Measurements from ENCODE around the gene ZNF521.

ZNF521 gene

GRCh38 chr18:25167612-25168410 is 184.2 kb downstream of the ZNF521 start:
- ATAC-seq (no peak), DNase-seq (no peak)

DNA sequence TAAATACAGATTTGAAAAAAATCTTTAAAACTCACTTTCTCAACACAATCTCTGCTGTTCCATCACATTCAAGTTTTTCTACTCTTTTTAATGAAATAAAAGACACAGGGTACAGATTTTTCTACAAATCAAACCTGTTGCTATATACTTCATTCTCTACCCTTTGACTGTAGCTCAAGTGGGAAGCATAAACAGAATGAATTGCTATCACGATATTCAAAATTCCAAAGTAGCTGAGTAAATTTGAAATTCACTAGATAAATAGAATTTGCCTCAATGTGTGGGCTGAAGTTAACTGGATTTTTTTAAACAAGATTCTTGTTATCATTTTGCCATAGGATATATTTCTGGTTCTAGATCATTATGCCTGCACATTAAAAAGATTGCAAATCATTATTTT is 185.9 kb downstream of the ZNF521 start:
- no peak for ATAC-seq
- DNase-seq, result no peak

DNA sequence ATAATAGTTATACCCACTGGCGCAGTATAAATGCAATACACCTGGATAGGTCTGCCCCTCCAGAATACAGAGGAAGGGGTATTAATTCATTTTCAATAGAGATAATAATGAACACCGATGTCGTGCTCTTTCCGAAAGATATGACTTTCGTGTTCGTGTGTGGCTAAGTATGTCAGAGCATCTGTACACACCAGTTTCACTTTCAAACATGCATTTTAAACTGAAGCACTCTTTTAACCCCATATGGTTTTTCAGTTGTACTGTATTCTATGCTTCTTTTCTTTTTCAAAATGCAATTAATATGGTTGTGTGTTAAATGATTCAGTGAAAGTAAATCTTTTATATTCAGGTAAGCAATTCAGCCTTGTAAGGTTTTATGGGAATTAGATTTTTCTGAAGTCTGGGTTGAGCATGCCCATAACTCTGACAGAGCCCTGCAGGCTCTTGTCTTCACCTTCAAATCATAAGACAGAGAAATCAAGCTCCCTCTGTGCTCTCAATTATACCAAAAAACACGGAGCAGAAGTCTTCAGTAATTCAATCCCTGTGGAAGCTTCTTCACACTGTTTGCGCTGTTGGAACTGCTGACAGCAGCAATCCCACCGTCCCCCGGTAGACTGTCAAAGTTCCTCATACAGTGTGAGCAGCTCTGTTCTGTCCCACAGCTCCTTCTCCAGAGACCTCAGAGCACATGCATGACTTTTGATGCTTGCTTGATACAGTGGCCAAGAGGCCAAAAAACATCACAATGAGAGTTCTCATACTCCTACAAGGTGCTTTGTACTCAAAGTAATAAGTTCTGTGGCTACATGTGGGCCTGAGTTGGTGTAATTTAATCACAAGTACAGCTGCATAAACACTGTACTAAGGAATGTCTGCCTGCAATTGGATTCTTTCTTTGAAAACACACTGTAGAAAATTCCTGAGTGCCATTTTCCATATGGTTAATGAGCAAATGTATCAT is 186.8 kb downstream of the ZNF521 start:
- DNase-seq, result no peak
- ATAC-seq, result peak; percentile 55

DNA sequence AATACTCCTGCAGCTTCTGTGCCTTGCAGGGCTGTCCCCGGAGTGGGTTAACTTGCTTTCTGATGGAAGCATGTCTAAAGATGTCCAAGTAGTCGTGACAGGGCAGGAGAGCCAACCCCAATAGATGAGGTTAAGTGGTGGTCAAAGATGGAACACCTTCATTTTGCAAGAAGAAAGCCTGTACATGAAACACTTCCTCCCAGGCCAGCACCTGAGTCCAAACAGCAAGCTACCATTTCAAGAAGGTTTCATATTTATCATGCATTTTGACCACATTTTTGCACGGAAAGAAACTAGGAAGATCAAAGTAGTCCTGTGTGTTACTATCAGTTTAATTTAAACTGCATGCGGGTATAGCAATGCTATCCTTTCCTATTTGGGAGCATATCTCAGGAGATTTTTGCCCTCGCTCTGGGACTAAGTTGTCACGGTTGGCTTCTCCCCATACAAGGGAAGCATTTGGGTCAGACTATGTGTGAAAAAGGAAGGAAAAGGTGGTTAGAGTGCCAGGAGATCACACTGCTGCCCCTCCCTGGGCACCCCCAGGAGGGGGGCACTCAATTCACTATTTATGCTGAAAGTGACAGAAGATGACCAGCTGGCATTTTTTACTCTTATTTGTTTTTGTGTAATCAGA is 187.6 kb downstream of the ZNF521 start:
- DNase-seq (no peak), ATAC-seq (no peak)

- ATAC-seq, result no peak
- DNase-seq, result no peak
Observed at GRCh38 chr18:25153426-25153825, 198.5 kb downstream of the ZNF521 start.

DNA sequence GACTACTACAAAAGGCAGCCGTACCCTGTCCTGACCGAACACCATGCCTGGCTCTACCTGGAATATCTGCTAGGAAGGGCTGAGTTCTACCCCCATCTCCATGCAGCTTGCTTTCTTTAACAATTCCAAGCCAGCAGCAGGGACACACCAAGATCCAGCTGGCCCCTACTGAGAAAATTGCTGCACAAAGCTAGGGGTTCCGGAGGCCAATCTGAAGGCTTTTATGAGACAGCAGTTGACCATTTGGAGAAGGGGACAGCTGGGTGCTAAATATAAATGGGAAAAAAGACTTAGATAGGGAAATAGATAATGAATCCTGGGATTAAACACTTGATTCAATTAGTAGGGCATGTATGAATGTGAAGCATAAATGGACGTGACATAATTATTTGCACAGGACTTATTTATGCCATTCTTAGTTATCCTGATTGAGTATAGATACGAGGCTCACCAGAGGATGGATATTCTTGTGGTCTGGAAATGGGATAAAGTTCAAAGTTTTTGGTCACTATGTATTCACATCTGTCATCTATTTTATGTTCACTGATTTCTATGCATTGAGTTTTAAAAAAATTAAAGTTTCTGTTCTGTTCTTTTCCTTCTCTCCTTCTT is 204.0 kb downstream of the ZNF521 start:
- no peak for ATAC-seq

GRCh38 chr18:25146512-25146910 is 205.5 kb downstream of the ZNF521 start:
- ATAC-seq (no peak), DNase-seq (no peak)

More for the DNA sequence above, 204.0 kb downstream of the ZNF521 start:
- no peak for DNase-seq

- ATAC-seq (no peak), DNase-seq (no peak)
Observed at GRCh38 chr18:25145731-25146511, 206.0 kb downstream of the ZNF521 start.

- ATAC-seq, result no peak
- no peak for DNase-seq
Observed at GRCh38 chr18:25144820-25145219, 207.1 kb downstream of the ZNF521 start.

GRCh38 chr18:25141886-25142285 is 210.1 kb downstream of the ZNF521 start:
- DNase-seq (no peak), ATAC-seq (no peak)

DNA sequence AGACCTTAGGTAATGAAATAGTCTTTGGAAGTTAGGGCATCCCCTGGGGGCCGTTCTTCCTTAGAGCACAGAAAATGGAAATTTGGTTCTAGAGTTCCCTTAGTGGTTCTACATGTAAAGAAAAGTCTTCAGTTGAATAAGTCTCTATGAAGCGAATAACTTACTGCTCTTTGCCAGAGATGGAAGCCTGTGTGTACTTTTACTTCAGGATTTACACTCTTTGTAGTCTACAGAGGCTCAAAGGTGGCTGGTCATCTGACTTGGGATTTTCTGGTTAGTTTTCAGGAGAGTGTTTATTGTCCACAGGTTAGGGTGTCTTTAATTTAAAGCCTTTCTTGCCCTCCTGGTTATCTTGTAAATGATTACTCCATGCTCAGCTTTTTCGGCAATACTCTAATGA is 210.6 kb downstream of the ZNF521 start:
- ATAC-seq, result no peak

GRCh38 chr18:25140962-25141308 is 211.0 kb downstream of the ZNF521 start:
- DNase-seq (no peak), ATAC-seq (no peak)

More for the DNA sequence above, 210.6 kb downstream of the ZNF521 start:
- DNase-seq, result no peak

GRCh38 chr18:25140124-25140961 is 211.6 kb downstream of the ZNF521 start:
- DNase-seq (no peak), ATAC-seq (no peak)

GRCh38 chr18:25137197-25137472 is 214.8 kb downstream of the ZNF521 start:
- DNase-seq, result no peak
- no peak for ATAC-seq

DNA sequence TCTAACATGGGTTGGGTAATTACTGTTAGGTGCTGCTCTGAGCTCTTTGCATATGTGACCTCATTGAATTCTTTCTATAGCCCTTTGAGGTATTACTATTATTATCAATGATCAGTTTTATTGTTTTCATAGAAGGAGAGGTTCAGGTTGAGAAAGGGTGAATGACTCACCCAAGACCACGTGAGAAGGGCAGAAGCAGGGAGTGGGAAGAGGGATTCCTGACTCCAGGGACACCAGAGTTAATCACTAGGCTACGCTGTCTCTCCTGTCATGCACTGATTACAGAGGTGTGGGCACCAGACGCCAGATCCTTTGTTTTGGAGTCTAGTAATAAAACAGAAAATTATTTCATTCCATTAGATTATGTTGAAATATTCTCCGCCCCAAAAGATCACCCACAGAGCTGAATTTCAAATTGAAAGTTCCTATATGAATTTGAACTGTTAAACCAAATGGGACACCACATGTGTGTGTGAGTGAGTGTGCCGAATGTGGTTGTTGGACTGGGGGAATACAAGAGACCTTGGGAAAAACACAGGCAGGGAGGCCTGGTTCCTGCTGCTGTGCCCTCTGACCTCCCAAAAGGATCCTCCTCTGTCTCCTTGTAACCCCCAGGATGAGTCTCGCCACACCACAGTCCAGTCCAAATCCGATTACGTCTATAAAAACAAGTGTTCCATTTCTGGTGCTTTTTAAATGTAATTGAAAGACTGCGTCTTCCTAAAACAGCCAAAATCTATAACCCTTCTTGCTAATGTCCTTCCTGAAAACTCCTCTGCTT is 215.4 kb downstream of the ZNF521 start:
- DNase-seq (no peak), ATAC-seq (no peak)

DNA sequence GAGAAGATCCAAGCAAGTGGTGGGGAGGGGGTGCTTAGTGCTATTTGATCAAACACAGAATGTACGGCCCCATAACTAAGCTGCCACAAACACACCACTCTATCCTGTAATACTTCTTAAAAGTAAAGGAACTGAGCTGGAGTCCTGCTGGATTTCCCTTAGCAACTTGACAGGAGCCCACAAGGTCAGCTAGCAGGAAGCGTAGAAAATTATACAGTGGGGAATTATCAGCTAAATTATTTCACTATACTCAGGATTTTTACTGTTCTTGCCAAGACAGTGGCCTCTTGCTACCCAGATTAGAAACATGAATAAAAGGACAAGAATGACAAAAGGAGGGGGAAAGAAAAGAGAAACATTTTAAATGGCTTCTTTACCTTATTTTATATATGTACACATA is 217.1 kb downstream of the ZNF521 start:
- ATAC-seq, result no peak
- DNase-seq, result no peak

DNA sequence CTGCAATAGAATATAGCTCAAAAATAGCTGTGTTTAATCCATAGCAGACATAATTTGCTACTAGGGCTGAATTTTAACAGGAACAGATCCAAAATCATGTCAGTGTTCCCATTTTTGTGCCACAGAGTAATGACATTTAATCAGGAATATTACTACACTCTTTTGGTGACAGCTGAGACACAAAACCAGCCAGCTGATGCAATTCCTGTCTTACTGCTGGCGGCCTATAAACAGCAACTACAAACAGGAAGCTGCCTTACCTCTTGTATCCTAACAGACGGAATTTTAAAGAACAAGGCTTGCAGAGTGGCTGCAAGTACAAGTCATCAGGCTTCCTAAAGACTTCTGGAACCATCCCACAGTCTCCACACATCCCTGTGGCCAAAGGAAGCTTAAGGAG is 218.1 kb downstream of the ZNF521 start:
- no peak for ATAC-seq

DNA sequence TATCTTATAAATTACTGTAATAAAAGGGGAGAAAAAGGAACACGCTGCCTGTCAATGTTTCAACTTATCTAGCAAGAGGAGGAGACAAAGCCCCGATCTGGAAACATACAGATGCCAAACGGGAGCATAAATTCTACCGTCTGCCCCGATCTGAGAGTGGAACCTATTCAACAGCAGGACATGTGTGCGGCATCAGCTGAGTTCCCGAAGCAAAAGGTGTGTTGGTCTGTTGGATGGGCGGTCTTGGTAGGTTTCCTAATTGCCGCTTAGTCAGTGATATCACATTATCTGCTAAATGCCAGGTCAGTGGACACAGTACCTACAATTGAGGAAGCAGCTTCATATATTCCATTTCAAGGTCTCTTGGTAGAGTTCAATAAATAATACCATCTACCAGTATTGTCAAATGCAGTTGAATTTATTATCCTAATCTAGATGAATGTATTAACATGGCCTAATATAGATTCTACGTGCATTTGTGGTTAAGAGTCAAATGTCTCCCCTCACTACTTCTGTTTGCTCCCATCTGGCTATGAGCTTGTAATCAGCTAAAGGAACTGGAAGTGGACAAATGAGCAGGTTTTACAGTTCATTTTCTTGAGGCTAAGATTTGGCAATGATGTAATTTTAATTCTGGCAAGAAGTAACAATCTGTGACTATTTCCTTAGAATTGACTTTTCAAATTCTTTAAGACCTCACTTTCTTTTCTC is 219.0 kb downstream of the ZNF521 start:
- ATAC-seq, result no peak
- DNase-seq, result no peak

More for the DNA sequence above, 218.1 kb downstream of the ZNF521 start:
- no peak for DNase-seq

DNA sequence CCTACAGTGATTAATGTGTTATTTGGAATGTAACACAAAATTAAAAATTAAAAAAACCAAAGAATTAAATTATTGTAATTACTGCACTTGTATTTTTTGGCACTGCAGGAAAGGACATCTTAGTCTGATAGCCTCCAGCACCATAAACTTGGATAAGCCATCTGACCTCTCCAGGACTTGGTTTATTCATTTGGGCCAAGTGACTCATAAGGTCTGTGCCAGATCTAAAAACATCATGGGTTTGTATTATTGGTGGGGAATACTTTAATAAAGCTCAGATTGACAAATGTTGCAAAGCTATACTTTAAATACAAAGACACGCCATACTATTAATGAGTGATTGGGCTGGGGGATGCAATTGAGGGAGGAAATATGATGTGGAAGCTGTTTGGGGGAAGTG is 225.2 kb downstream of the ZNF521 start:
- ATAC-seq (no peak), DNase-seq (no peak)

Measured in stimulated activated naive CD8-positive, alpha-beta T cell treated with anti-CD3 and anti-CD28 coated beads, Interleukin-15, Interleukin-2, amounts not matched to agents 100 U/mL and 50 U/mL, for 24 hours (primary cell).